ENCODE data around the gene ASXL1. TPM values are rescaled to one million over a fixed set of nuclear protein-coding genes. Genes with fewer than 3 reads are reported as not detected.

Gene ASXL1
- total RNA-seq, 3 donors from 2014 or later (not counting 1 experiment from before 2014, with no cell fraction given): 106 to 125 (median 108) TPM

DNA sequence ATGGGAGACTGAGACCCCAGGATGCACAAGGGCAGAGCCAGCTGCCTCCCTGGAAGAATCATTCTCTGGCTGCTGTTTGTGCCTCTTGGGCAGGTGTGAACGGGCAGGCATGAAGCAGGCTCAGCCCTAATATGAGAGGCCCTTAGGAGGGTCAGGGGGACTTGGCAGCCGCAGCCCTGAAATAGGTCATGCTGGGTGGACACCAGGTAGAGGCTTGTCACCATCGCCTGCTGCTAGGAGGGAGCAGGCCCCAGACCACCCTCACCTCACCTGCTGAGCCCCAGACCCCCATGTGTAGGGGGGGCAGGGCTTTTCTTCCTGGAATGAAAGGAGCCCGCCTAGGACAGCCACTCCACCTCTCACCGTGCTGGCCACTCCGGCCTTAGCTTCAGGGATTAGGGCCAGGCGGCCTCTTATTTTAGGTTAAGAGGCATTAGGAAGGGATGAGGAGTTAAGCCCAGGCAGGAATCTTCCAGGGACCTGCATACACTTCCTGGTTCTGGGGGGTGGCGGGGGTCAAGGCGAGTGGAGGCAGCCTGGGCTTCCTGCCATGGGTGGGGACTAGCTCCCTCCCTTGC is 92.4 kb downstream of the ASXL1 start:
- TF ChIP-seq, protein P1, sequence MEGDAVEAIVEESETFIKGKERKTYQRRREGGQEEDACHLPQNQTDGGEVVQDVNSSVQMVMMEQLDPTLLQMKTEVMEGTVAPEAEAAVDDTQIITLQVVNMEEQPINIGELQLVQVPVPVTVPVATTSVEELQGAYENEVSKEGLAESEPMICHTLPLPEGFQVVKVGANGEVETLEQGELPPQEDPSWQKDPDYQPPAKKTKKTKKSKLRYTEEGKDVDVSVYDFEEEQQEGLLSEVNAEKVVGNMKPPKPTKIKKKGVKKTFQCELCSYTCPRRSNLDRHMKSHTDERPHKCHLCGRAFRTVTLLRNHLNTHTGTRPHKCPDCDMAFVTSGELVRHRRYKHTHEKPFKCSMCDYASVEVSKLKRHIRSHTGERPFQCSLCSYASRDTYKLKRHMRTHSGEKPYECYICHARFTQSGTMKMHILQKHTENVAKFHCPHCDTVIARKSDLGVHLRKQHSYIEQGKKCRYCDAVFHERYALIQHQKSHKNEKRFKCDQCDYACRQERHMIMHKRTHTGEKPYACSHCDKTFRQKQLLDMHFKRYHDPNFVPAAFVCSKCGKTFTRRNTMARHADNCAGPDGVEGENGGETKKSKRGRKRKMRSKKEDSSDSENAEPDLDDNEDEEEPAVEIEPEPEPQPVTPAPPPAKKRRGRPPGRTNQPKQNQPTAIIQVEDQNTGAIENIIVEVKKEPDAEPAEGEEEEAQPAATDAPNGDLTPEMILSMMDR (IDR thresholded peaks at IDR 0.05): no peak
- ATAC-seq (no peak), DNase-seq (no peak)
- 91% methylated on average over 8 of the region's 9 CpGs for WGBS (ENCODE audit: insufficient coverage)
- intact Hi-C loops (cut with micrococcal nuclease): no loop called here
- H3K27me3 ChIP-seq (ENCODE audit: control insufficient read depth, insufficient read depth, low read length): no peaks in the 10 kb centered on the region
- Mint-ChIP-seq H3K4me1 (peaks cover 17 to 41% of the 10 kb centered on the region in 2 donors), H3K27me3 (ENCODE audit: low read depth in 2 of 2) (no peaks in the 10 kb centered on the region), H3K4me3 (no peak overlapping the region), H3K27ac (peak overlapping the region; percentile 78 to 81), H3K9me3 (no peaks in the 10 kb centered on the region), H3K36me3 (no peaks in the 10 kb centered on the region)
- H3K27ac ChIP-seq (ENCODE audit: low read length): no peak overlapping the region
- H3K4me3 ChIP-seq (ENCODE audit: low read length): no peak overlapping the region
- H3K9me3 ChIP-seq (ENCODE audit: control insufficient read depth, insufficient read depth, low read length): no peaks in the 10 kb centered on the region
- H3K36me3 ChIP-seq (ENCODE audit: control insufficient read depth, insufficient read depth, low read length): peaks cover 84% of the 10 kb centered on the region
- peaks cover 9% of the 10 kb centered on the region for H3K4me1 ChIP-seq (ENCODE audit: control insufficient read depth, insufficient read depth, low read length)

DNA sequence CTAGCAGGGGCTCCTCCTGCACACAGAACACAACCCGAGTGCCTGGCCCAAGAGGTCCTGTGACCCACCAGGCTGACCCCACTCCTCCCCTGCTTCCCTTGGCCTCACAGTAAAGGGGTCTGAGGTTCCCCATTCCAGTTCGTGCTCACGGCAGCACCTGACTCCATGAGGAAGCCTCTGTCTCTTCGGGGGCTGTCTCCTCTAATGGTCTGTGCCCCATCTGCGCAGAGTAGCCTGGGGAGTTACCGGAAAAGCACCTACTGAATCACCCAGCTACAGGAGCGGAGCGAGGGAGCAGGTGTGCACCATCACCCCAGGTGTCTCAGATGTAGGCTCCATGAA is 93.2 kb downstream of the ASXL1 start:
- no peaks in the 10 kb centered on the region for H3K36me3 Mint-ChIP-seq
- no peaks in the 10 kb centered on the region for H3K9me3 ChIP-seq (ENCODE audit: control insufficient read depth, insufficient read depth, low read length)
- H3K4me3 Mint-ChIP-seq: no peak overlapping the region
- peaks cover 17 to 41% of the 10 kb centered on the region in 2 donors for H3K4me1 Mint-ChIP-seq
- H3K36me3 ChIP-seq (ENCODE audit: control insufficient read depth, insufficient read depth, low read length): peaks cover 87% of the 10 kb centered on the region
- DNase-seq (no peak), ATAC-seq (no peak)
- WGBS (ENCODE audit: insufficient coverage): 93% methylated on average over 8 of the region's 8 CpGs
- H3K4me1 ChIP-seq (ENCODE audit: control insufficient read depth, insufficient read depth, low read length): peaks cover 4% of the 10 kb centered on the region
- no peaks in the 10 kb centered on the region for H3K9me3 Mint-ChIP-seq
- H3K27me3 Mint-ChIP-seq (ENCODE audit: low read depth in 2 of 2): no peaks in the 10 kb centered on the region
- TF ChIP-seq, protein P1 (IDR thresholded peaks at IDR 0.05): no peak
- intact Hi-C loops (cut with micrococcal nuclease): no loop called here
- H3K27ac ChIP-seq (ENCODE audit: low read length): no peak overlapping the region
- no peak overlapping the region for H3K4me3 ChIP-seq (ENCODE audit: low read length)
- H3K27me3 ChIP-seq (ENCODE audit: control insufficient read depth, insufficient read depth, low read length): no peaks in the 10 kb centered on the region
- H3K27ac Mint-ChIP-seq: peak overlapping the region; percentile 31 to 81

DNA sequence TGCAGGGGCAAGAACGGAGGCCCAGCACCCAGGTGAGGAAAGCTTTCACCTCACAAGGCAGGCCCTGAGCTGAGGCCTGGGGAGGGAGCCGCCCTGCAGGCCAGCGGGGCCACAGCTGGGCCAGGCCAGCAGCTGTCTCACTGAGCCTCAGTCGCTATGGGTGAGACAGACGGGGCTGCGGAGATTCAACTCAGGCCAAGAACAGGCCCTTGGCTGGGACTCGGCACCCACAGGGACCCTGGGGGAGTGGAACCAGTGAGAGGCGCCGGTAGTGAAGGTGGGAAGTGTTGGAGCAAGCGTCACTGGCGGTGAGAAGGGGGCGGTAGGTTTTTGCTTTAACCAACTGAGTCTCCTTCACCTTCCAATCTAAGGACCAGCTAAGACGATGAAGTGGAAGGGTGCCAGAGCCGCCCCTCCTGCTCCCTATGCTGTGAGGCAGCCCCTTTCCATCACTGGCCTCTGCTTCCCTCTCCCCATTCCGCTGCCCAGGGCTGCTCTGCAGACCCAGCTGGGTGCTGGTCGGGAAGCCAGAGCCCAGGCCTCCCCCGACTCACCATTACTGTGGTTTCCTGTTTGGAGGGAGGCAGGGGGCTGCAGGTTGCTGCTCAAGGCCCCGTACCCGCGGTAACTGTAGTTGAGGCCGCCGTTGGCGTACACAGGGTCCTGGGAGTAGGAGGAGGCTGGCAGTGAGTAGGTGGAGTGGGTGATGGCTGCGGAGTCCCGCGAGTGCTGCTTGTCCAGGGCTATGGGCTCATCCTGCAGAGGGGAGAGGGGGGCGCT is 93.7 kb downstream of the ASXL1 start:
- intact Hi-C loops (cut with micrococcal nuclease): no loop called here
- ATAC-seq: no peak

More for the DNA sequence above, 93.7 kb downstream of the ASXL1 start:
- H3K27me3 ChIP-seq (ENCODE audit: control insufficient read depth, insufficient read depth, low read length): no peaks in the 10 kb centered on the region
- WGBS (ENCODE audit: insufficient coverage): 65% methylated on average over 25 of the region's 27 CpGs
- no peak overlapping the region for H3K4me3 ChIP-seq (ENCODE audit: low read length)
- peaks cover 82% of the 10 kb centered on the region for H3K36me3 ChIP-seq (ENCODE audit: control insufficient read depth, insufficient read depth, low read length)
- Mint-ChIP-seq H3K4me3 (no peak overlapping the region), H3K27me3 (ENCODE audit: low read depth in 2 of 2) (no peaks in the 10 kb centered on the region), H3K27ac (peak overlapping the region; percentile 31 to 81), H3K36me3 (no peaks in the 10 kb centered on the region), H3K4me1 (peaks cover 14 to 39% of the 10 kb centered on the region in 2 donors), H3K9me3 (no peaks in the 10 kb centered on the region)
- no peaks in the 10 kb centered on the region for H3K9me3 ChIP-seq (ENCODE audit: control insufficient read depth, insufficient read depth, low read length)
- TF ChIP-seq, protein P1 (IDR thresholded peaks at IDR 0.05): no peak
- no peak for DNase-seq
- H3K4me1 ChIP-seq (ENCODE audit: control insufficient read depth, insufficient read depth, low read length): peaks cover 4% of the 10 kb centered on the region
- H3K27ac ChIP-seq (ENCODE audit: low read length): no peak overlapping the region
